Fibroblast of pulmonary artery (primary cell): Measurements from ENCODE around the gene SORL1-AS1.

Source experiments
- DNase-seq: peaks from one replicate; pipeline ENCODE4 v3.0.0-alpha.2; 2010; ENCODE audit warnings: low read depth
- H3K4me3 ChIP-seq: replicated peaks from 2 replicates; pipeline ENCODE4 v1.5.1; 2011; ENCODE audit warnings: low read depth, mild to moderate bottlenecking, control low read depth, low read length, moderate library complexity
- TF ChIP-seq, protein P1 (sequence below): IDR thresholded peaks from 2 replicates; pipeline ENCODE4 v1.5.1; 2011; ENCODE audit warnings: mild to moderate bottlenecking, control low read depth, low read length, inconsistent platforms; ENCODE audit errors: missing control alignments

Gene SORL1-AS1

DNA sequence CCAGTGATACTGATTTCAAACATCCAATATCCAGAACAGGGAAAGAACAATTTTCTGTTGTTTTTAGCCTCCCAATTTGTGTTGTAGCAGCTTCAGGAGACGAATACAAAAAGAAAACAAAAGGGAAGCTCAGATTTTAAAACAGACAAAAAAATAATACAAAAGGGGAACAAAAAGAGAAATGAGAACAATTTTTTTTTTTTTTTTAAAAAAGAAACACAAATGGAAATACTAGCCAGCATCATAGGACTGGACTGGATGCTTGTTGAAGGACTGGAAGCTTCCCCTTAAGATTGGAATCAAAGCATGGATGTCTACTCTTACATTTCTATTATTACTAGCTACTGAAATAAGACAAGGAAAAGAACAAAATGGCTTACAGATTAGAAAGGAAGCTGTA is 47.1 kb downstream of the SORL1-AS1 start:
- no peak overlapping the region for H3K4me3 ChIP-seq
- DNase-seq: no peak
- TF ChIP-seq, protein P1, sequence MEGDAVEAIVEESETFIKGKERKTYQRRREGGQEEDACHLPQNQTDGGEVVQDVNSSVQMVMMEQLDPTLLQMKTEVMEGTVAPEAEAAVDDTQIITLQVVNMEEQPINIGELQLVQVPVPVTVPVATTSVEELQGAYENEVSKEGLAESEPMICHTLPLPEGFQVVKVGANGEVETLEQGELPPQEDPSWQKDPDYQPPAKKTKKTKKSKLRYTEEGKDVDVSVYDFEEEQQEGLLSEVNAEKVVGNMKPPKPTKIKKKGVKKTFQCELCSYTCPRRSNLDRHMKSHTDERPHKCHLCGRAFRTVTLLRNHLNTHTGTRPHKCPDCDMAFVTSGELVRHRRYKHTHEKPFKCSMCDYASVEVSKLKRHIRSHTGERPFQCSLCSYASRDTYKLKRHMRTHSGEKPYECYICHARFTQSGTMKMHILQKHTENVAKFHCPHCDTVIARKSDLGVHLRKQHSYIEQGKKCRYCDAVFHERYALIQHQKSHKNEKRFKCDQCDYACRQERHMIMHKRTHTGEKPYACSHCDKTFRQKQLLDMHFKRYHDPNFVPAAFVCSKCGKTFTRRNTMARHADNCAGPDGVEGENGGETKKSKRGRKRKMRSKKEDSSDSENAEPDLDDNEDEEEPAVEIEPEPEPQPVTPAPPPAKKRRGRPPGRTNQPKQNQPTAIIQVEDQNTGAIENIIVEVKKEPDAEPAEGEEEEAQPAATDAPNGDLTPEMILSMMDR: no peak

DNA sequence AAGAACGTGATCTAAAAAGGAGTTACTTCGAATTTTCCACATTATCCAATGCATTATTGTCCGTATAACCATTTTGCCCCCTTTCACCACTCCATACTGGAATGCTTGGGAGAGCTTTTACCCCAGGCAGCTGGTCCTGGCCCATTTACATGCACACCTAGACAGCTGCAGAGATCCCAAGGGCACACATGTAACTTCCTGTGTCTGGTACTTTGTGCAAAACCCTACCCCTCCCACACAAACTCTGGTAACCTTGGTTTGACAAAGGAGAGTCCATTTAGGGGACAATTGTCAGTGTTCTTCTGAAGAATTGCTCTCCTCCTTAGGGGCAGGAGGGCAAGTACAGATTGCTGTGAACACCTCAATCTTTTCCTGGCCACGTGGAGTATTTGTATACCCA is 58.0 kb downstream of the SORL1-AS1 start:
- TF ChIP-seq, protein P1: no peak
- no peak for DNase-seq
- no peak overlapping the region for H3K4me3 ChIP-seq

DNA sequence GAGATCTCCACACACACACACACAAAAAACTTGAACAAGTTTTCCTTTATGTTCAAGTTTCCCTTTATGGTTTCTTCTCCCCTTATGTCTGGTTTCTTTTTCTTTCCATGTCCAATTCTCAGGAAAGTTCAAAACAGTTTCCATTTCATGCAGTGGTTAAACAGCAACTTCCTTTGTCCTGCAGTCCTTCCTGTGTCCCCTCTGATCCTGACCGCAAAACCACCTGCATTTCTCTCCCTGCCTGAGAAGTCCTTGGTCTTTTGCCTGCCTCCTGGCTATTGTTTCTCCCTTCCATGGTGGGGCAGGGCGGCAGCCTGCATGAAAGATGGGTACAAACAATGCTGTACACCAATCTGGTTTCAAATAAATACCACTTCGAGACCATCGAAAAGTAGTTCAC is 58.9 kb downstream of the SORL1-AS1 start:
- H3K4me3 ChIP-seq: no peak overlapping the region
- no peak for DNase-seq
- TF ChIP-seq, protein P1: no peak

DNA sequence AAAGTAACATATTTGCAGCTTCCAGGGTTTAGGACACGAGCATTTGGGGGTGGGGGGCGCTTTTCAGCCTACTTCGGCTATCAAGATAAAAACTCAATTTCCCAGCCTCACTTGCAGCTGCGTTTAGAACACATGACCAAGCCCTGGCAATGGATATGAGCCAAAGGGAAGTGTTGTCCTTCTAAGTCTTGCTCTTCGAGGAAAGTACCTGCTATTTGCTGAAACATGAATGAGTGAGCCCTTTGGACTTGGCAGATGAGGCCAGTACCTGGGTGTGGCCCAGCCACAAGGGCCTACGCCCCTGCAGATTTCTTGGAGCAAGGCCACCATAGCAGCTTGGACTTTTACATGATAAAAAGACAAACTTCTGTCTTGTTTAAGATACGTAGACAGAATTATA is 60.9 kb downstream of the SORL1-AS1 start:
- no peak for DNase-seq
- TF ChIP-seq, protein P1: no peak
- no peak overlapping the region for H3K4me3 ChIP-seq

DNA sequence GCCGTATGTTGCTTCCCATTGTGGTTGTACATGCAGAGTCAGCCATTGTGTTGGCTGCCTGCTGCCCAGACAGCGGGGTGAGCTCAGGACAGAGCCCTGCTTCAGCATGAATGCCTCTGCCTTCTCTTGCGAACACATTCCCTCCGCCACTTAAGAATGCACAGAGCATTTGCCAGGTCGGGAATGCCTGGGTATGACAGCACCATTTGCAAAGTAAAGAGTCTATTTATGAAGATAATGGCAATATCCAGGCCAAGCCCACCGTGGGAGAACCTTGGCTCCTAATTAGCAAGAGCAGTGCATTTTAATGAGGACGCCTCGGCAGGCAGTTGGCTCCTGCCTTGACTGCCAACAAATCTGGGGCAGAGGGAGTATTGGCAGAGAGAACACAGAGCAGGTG is 63.1 kb downstream of the SORL1-AS1 start:
- no peak for DNase-seq
- no peak overlapping the region for H3K4me3 ChIP-seq
- TF ChIP-seq, protein P1: no peak
